Measurements from ENCODE around the gene GSDMA.

GRCh38 chr17:40000161-40000560 is 37.4 kb downstream of the GSDMA start:
- TF ChIP-seq CTCF (IDR thresholded peaks at IDR 0.05; ENCODE audit: low read depth, low read length) (no peak), EZH2phosphoT487 (IDR thresholded peaks at IDR 0.05; ENCODE audit: low read depth) (no peak)
